ENCODE data around the gene GPATCH2L.

GPATCH2L gene

DNA sequence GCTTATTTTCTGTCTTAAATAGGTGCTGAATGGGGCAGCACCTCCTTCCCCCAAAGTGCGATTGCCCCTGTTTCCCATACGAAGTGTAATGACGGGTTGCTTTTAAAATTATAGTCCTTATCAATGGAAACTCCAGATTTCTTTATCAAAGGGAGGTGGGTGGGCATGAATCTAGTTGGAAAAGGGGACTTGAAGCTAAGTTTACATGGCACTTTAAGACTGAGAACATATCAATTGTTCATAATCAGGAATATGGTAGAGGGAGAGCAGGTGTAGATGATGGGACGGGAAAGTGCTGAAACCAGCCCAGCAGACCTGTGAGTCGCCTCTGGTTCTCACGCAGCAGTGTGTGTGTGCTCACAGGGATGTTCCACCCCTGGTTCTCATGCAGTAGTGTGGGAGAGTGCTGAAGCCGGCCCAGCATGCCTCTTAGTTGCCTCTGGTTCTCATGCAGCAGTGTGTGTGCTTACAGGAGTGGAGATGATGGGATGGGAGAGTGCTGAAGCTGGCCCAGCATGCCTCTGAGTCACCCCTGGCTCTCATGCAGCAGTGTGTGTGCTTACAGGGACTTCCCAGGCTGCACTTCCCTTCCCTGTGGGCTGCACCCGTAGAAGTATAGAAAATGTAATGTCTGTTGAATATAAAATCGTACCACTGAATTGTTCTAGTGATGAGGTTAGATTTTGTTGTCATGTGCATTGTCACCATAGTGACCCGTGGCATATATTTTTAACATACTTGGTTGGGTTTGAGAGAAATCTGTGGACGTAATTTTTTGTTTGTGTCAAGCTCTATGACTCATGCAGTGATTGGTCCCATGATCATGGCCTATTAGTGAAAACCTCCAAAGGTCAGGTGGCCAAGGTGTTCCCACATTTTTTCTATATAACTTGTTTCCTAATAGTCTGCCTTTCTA, 51.6 kb downstream of the GPATCH2L start:
- ATAC-seq (ENCODE audit: low read depth) (peak; percentile 90), DNase-seq (ENCODE audit: low spot score) (peak; percentile 78)
- H3K4me3 ChIP-seq (ENCODE audit: severe bottlenecking), result no peak overlapping the region
- no peak for TF ChIP-seq CTCF (IDR thresholded peaks at IDR 0.05; ENCODE audit: poor library complexity, severe bottlenecking)
- H3K27ac ChIP-seq (ENCODE audit: poor library complexity, severe bottlenecking), result peak overlapping the region; percentile 4
- H3K27me3 ChIP-seq (ENCODE audit: insufficient read depth, poor library complexity, severe bottlenecking), result no peaks in the 10 kb centered on the region
- H3K9me3 ChIP-seq (ENCODE audit: severe bottlenecking), result no peaks in the 10 kb centered on the region
- H3K36me3 ChIP-seq (ENCODE audit: low read depth), result peaks cover 64% of the 10 kb centered on the region
- H3K4me1 ChIP-seq (ENCODE audit: insufficient read depth, poor library complexity, severe bottlenecking), result peaks cover 30% of the 10 kb centered on the region

DNA sequence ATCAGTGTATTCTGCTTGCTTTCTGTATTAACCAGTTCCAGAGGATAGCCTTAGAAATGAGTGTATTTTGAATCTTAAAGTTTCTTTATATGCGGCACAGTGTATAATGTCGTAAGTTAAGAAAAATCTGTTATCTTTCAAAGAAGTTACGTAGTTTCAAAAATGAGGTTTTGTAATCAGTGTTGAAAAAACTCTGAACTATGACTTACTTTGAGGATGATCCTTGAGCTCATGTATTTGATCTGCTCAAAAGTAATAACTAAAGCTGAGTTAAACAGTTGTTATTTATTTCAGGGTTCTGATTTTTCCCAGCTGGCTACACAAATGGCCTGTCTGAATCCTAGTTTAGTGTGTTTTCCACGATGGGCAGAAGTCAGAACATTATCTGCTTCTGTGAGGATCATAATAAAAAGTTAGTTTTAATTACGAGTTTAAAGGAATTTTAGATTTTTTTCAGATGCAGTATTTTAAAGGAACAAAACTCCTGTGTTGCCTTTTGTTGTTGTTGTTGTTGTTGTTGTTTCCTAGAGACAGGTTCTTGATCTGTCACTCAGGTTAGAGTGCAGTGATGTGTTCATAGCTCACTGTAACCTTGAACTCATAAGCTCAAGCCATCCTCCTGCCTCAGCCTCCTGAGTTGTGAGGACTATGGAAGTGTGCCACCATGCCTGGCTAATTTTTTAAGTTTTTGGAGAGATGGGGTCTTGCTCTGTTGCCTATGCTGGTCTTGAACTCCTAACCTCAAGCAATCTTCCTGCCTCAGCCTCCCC, 52.9 kb downstream of the GPATCH2L start:
- Histone ChIP-seq H3K27ac (ENCODE audit: poor library complexity, severe bottlenecking) (no peak overlapping the region), H3K36me3 (ENCODE audit: low read depth) (peaks cover 53% of the 10 kb centered on the region), H3K4me1 (ENCODE audit: insufficient read depth, poor library complexity, severe bottlenecking) (peaks cover 30% of the 10 kb centered on the region), H3K27me3 (ENCODE audit: insufficient read depth, poor library complexity, severe bottlenecking) (no peaks in the 10 kb centered on the region), H3K4me3 (ENCODE audit: severe bottlenecking) (no peak overlapping the region), H3K9me3 (ENCODE audit: severe bottlenecking) (no peaks in the 10 kb centered on the region)
- ATAC-seq (ENCODE audit: low read depth) (no peak), DNase-seq (ENCODE audit: low spot score) (no peak)
- no peak for TF ChIP-seq CTCF (IDR thresholded peaks at IDR 0.05; ENCODE audit: poor library complexity, severe bottlenecking)

DNA sequence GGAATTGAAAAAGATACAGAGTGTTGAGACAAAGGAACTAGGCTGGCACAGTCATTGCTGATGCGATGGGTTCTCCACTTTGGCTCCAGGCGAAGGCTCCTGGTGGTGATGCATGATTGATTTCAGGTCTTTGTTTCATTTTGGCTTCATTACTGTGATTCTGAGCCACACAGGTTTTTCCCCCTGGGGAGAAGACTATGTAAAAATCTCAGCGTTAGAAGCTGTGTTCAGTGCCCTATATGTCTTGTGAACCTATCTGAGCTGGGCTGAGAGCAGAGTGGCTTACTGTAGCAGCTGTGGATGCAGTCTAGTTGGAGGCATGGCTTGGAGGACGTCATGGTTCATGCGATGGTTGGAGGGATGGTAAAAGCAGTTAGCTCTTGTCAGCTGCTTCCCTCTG, 54.0 kb downstream of the GPATCH2L start:
- TF ChIP-seq CTCF (IDR thresholded peaks at IDR 0.05; ENCODE audit: poor library complexity, severe bottlenecking), result no peak
- Histone ChIP-seq H3K36me3 (ENCODE audit: low read depth) (peaks cover 45% of the 10 kb centered on the region), H3K9me3 (ENCODE audit: severe bottlenecking) (no peaks in the 10 kb centered on the region), H3K27ac (ENCODE audit: poor library complexity, severe bottlenecking) (no peak overlapping the region), H3K4me1 (ENCODE audit: insufficient read depth, poor library complexity, severe bottlenecking) (peaks cover 24% of the 10 kb centered on the region), H3K27me3 (ENCODE audit: insufficient read depth, poor library complexity, severe bottlenecking) (no peaks in the 10 kb centered on the region), H3K4me3 (ENCODE audit: severe bottlenecking) (no peak overlapping the region)
- DNase-seq (ENCODE audit: low spot score), result no peak
- ATAC-seq (ENCODE audit: low read depth), result no peak

- DNase-seq (ENCODE audit: low spot score), result no peak
- Histone ChIP-seq H3K27ac (ENCODE audit: poor library complexity, severe bottlenecking) (no peak overlapping the region), H3K27me3 (ENCODE audit: insufficient read depth, poor library complexity, severe bottlenecking) (no peaks in the 10 kb centered on the region), H3K36me3 (ENCODE audit: low read depth) (peaks cover 26% of the 10 kb centered on the region), H3K4me1 (ENCODE audit: insufficient read depth, poor library complexity, severe bottlenecking) (peaks cover 10% of the 10 kb centered on the region), H3K4me3 (ENCODE audit: severe bottlenecking) (no peak overlapping the region), H3K9me3 (ENCODE audit: severe bottlenecking) (no peaks in the 10 kb centered on the region)
- ATAC-seq (ENCODE audit: low read depth), result no peak
- TF ChIP-seq CTCF (IDR thresholded peaks at IDR 0.05; ENCODE audit: poor library complexity, severe bottlenecking), result no peak
Observed at GRCh38 chr14:76208340-76208739, 56.6 kb downstream of the GPATCH2L start.

All from RWPE2 (cell line).